PFSK-1 (cell line): ENCODE results near the gene FOXN1.

ENCODE experiments used
- FOXP2 ChIP-seq: optimal IDR thresholded peaks from 2 replicates; pipeline ENCODE3; 2011; ENCODE audit warnings: borderline replicate concordance, control low read depth, inconsistent platforms; ENCODE audit not compliant: insufficient read depth; ENCODE audit errors: extremely low read length, extremely low read depth
- POLR2AphosphoS5 ChIP-seq: IDR thresholded peaks from 2 replicates; pipeline ENCODE4 v1.6.1; 2012; ENCODE audit warnings: low read depth, mild to moderate bottlenecking, control low read depth, low read length, moderate library complexity
- SIN3A ChIP-seq: IDR thresholded peaks from 2 replicates; pipeline ENCODE4 v1.6.1; 2012; ENCODE audit warnings: mild to moderate bottlenecking, low read length, moderate library complexity, borderline replicate concordance; ENCODE audit not compliant: insufficient read depth
- TAF1 ChIP-seq: IDR thresholded peaks from 2 replicates; pipeline ENCODE4 v1.6.1; 2012; ENCODE audit warnings: low read length, control low read depth, borderline replicate concordance; ENCODE audit not compliant: insufficient read depth
- TF ChIP-seq, protein P1 (sequence below), 2 experiments: IDR thresholded peaks; 2 replicates each; pipeline versions ENCODE4 v1.6.1 to v1.8.0; 2011 to 2012; ENCODE audit warnings: low read depth in 2 of 2, low read length in 2 of 2, control low read depth in 1 of 2, inconsistent platforms in 1 of 2, mild to moderate bottlenecking in 1 of 2, moderate library complexity in 1 of 2; ENCODE audit not compliant: insufficient read depth in 1 of 2

The FOXN1 gene

DNA sequence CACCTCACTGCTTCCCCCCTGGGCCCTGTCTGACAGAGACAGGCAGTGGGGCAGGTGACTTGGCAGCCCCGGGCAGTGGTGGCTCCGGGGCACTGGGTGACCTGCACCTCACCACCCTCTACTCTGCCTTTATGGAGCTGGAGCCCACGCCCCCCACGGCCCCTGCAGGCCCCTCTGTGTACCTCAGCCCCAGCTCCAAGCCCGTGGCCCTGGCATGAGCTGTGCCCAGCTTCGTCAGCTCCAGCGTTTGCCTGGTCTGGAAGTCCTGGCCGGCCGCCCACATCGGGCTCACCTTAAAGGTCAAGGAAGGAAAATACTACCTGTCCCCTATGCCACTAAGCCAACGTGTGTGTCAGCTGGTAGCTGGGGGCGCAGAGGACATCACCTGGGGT lies 31.1 kb downstream of the FOXN1 start:
- TF ChIP-seq SIN3A, result no peak
- TF ChIP-seq, protein P1, sequence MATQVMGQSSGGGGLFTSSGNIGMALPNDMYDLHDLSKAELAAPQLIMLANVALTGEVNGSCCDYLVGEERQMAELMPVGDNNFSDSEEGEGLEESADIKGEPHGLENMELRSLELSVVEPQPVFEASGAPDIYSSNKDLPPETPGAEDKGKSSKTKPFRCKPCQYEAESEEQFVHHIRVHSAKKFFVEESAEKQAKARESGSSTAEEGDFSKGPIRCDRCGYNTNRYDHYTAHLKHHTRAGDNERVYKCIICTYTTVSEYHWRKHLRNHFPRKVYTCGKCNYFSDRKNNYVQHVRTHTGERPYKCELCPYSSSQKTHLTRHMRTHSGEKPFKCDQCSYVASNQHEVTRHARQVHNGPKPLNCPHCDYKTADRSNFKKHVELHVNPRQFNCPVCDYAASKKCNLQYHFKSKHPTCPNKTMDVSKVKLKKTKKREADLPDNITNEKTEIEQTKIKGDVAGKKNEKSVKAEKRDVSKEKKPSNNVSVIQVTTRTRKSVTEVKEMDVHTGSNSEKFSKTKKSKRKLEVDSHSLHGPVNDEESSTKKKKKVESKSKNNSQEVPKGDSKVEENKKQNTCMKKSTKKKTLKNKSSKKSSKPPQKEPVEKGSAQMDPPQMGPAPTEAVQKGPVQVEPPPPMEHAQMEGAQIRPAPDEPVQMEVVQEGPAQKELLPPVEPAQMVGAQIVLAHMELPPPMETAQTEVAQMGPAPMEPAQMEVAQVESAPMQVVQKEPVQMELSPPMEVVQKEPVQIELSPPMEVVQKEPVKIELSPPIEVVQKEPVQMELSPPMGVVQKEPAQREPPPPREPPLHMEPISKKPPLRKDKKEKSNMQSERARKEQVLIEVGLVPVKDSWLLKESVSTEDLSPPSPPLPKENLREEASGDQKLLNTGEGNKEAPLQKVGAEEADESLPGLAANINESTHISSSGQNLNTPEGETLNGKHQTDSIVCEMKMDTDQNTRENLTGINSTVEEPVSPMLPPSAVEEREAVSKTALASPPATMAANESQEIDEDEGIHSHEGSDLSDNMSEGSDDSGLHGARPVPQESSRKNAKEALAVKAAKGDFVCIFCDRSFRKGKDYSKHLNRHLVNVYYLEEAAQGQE (IDR thresholded peaks at IDR 0.05; ENCODE audit: insufficient read depth in 1 of 2, low read depth in 2 of 2, low read length in 2 of 2), result no peak
- no peak for TF ChIP-seq POLR2AphosphoS5
- TF ChIP-seq FOXP2, result no peak
- no peak for TF ChIP-seq TAF1

DNA sequence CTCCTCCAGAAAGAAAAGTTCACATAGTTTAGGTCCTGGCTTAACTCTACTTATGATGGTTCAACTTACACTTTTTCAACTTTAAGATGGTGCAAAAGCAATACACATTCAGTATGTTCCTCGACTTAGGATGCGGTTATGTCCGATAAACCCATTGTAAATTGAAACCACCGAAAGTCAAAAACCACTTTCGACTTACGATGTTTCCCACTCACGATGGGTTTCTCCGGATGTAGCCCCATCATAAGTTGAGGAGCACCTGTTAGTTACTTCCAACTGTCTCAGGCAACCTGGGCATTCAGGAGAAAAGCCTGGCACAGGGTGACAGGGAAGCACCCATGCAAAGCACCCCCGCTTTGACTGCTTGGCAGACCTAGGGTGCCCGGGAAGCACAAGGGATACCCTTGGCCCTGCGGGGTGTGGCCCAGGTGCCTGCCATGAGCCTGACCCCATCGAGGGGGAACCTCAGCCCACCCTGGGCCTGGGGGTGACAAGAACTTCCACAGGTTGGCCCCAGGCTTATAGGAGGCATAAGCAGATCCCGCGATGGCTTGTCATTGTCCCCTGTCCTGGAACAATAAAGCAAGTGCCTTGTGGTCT lies 32.2 kb downstream of the FOXN1 start:
- no peak for TF ChIP-seq TAF1
- TF ChIP-seq, protein P1 (IDR thresholded peaks at IDR 0.05; ENCODE audit: insufficient read depth in 1 of 2, low read depth in 2 of 2, low read length in 2 of 2), result no peak

DNA sequence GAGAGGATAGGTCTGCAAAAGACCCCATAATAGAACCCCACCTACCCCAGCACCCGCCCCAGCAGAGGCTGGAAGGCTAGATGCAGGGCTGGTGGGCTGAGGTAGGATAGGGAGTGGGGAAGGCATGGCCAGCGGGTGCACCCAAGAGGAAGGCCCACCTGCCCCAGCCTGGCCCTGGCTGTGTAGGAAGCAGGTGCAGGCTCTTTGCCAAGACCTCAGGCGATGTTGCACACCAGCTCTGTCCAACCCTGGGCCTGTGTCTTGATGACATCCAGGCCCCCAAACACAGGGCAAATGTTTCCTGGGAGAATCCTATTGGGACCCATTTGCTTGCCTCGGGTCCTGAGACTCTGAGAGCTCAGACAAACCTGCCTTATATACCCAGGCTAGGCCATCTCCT lies 34.1 kb downstream of the FOXN1 start:
- TF ChIP-seq POLR2AphosphoS5, result no peak
- TF ChIP-seq, protein P1 (IDR thresholded peaks at IDR 0.05; ENCODE audit: insufficient read depth in 1 of 2, low read depth in 2 of 2, low read length in 2 of 2), result no peak
- TF ChIP-seq SIN3A, result no peak
- no peak for TF ChIP-seq TAF1

DNA sequence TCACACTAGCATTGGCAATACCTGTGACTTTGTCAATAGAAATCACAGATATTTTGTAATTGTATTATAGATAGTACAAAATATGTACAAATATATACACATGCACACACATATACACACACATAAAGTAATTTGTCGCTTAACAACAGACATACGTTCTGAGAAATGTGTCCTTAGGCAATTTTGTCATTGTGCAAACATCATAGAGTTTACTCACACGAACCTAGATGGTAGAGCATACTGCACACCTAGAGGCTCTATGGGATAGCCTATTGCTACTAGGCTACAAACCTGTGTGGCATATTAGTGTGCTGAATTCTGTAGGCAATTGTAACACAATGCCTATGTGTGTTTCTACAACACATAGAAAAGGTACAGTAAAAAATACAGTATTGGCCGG lies 35.3 kb downstream of the FOXN1 start:
- TF ChIP-seq FOXP2, result no peak
- no peak for TF ChIP-seq TAF1
- TF ChIP-seq POLR2AphosphoS5, result no peak
- no peak for TF ChIP-seq SIN3A
- TF ChIP-seq, protein P1 (IDR thresholded peaks at IDR 0.05; ENCODE audit: insufficient read depth in 1 of 2, low read depth in 2 of 2, low read length in 2 of 2), result no peak
